ENCODE data around the gene DRC7. TPM values are rescaled to one million over a fixed set of nuclear protein-coding genes. Genes with fewer than 3 reads are reported as not detected.

Gene DRC7
- total RNA-seq, 1 donor from 2014 or later, result not detected

- H3K9me3 ChIP-seq, result no peaks in the 10 kb centered on the region
- TF ChIP-seq POLR2A (IDR thresholded peaks at IDR 0.05), result no peak
- TF ChIP-seq POLR2AphosphoS5 (IDR thresholded peaks at IDR 0.05; ENCODE audit: insufficient read depth in 1 of 2, low read depth in 1 of 2), result no peak
- no peak for TF ChIP-seq CTCF (IDR thresholded peaks at IDR 0.05)
- H3K4me1 ChIP-seq, result peaks cover under 1% of the 10 kb centered on the region
- H3K4me3 ChIP-seq, result no peak overlapping the region
- no peaks in the 10 kb centered on the region for H3K27me3 ChIP-seq
- peaks cover 0 to 7% of the 10 kb centered on the region in 2 donors for H3K36me3 ChIP-seq
- no peak for DNase-seq (ENCODE audit: extremely low spot score in 2 of 2)
- intact Hi-C loops (cut with DNase I), result no loop called here
- H3K27ac ChIP-seq, result no peak overlapping the region
These were observed 52.5 kb downstream of the DRC7 start for GRCh38 chr16:57747091-57747490.

- intact Hi-C loops (cut with DNase I), result no loop called here
These were observed 52.9 kb downstream of the DRC7 start for GRCh38 chr16:57747496-57747895.

GRCh38 chr16:57747996-57748395 is 53.4 kb downstream of the DRC7 start:
- H3K9me3 ChIP-seq, result no peaks in the 10 kb centered on the region
- intact Hi-C loops (cut with DNase I), result no loop called here
- no peaks in the 10 kb centered on the region for H3K4me1 ChIP-seq
- no peak for DNase-seq (ENCODE audit: extremely low spot score in 2 of 2)
- H3K36me3 ChIP-seq, result peaks cover 0 to 7% of the 10 kb centered on the region in 2 donors
- H3K4me3 ChIP-seq, result no peak overlapping the region
- TF ChIP-seq POLR2A (IDR thresholded peaks at IDR 0.05), result no peak
- H3K27me3 ChIP-seq, result no peaks in the 10 kb centered on the region
- H3K27ac ChIP-seq, result no peak overlapping the region

More at GRCh38 chr16:57747496-57747895, 52.9 kb downstream of the DRC7 start:
- Histone ChIP-seq H3K4me1 (no peaks in the 10 kb centered on the region), H3K9me3 (no peaks in the 10 kb centered on the region), H3K36me3 (peaks cover 0 to 7% of the 10 kb centered on the region in 2 donors), H3K27ac (no peak overlapping the region), H3K27me3 (no peaks in the 10 kb centered on the region), H3K4me3 (no peak overlapping the region)
- DNase-seq (ENCODE audit: extremely low spot score in 2 of 2), result no peak
- TF ChIP-seq POLR2AphosphoS5 (IDR thresholded peaks at IDR 0.05; ENCODE audit: insufficient read depth in 1 of 2, low read depth in 1 of 2), result no peak
- no peak for TF ChIP-seq POLR2A (IDR thresholded peaks at IDR 0.05)
- no peak for TF ChIP-seq CTCF (IDR thresholded peaks at IDR 0.05)

- Histone ChIP-seq H3K4me3 (no peak overlapping the region), H3K27me3 (no peaks in the 10 kb centered on the region), H3K36me3 (peaks cover 0 to 7% of the 10 kb centered on the region in 2 donors), H3K27ac (no peak overlapping the region), H3K4me1 (no peaks in the 10 kb centered on the region), H3K9me3 (no peaks in the 10 kb centered on the region)
- TF ChIP-seq POLR2AphosphoS5 (IDR thresholded peaks at IDR 0.05; ENCODE audit: insufficient read depth in 1 of 2, low read depth in 1 of 2), result no peak
- TF ChIP-seq CTCF (IDR thresholded peaks at IDR 0.05), result no peak
- TF ChIP-seq POLR2A (IDR thresholded peaks at IDR 0.05), result no peak
- intact Hi-C loops (cut with DNase I), result no loop called here
- DNase-seq (ENCODE audit: extremely low spot score in 2 of 2), result no peak
These were observed 54.0 kb downstream of the DRC7 start for GRCh38 chr16:57748596-57748995.

- Histone ChIP-seq H3K27me3 (no peaks in the 10 kb centered on the region), H3K27ac (no peak overlapping the region), H3K36me3 (peaks cover 0 to 2% of the 10 kb centered on the region in 2 donors), H3K4me1 (no peaks in the 10 kb centered on the region), H3K9me3 (no peaks in the 10 kb centered on the region), H3K4me3 (no peak overlapping the region)
- intact Hi-C loops (cut with DNase I), result no loop called here
- DNase-seq (ENCODE audit: extremely low spot score in 2 of 2), result no peak
- TF ChIP-seq POLR2AphosphoS5 (IDR thresholded peaks at IDR 0.05; ENCODE audit: insufficient read depth in 1 of 2, low read depth in 1 of 2) (no peak), CTCF (IDR thresholded peaks at IDR 0.05) (no peak), POLR2A (IDR thresholded peaks at IDR 0.05) (no peak)
These were observed 54.6 kb downstream of the DRC7 start for GRCh38 chr16:57749101-57749692.
